GM06990 (cell line): ENCODE measurements around the gene GATM.
"Not testable (repeated sequence)": the region's sequence is repeated elsewhere in the genome, so short reads cannot be mapped to it uniquely, and the experiment has no call there.

Source experiments
- DNase-seq: peaks from one replicate; pipeline ENCODE4 v3.0.0-alpha.2; 2011; ENCODE audit not compliant: insufficient read length; ENCODE audit errors: extremely low read depth
- H3K27me3 ChIP-seq: replicated peaks from 2 replicates; pipeline ENCODE4 v1.6.0; 2011; ENCODE audit warnings: low read length; ENCODE audit not compliant: control insufficient read depth, insufficient read depth
- H3K36me3 ChIP-seq: 2 replicates; pipeline ENCODE4 v1.5.1; 2011; ENCODE audit warnings: low read length; ENCODE audit not compliant: control insufficient read depth, insufficient read depth
- H3K4me3 ChIP-seq: replicated peaks from 2 replicates; pipeline ENCODE4 v1.5.1; 2011; ENCODE audit warnings: low read depth, mild to moderate bottlenecking, control low read depth, low read length
- CTCF ChIP-seq: IDR thresholded peaks from 2 replicates; pipeline ENCODE4 v1.5.1; 2011; ENCODE audit warnings: low read length, control low read depth, mild to moderate bottlenecking, inconsistent platforms; ENCODE audit not compliant: insufficient read depth, poor library complexity, severe bottlenecking

The GATM gene

DNA sequence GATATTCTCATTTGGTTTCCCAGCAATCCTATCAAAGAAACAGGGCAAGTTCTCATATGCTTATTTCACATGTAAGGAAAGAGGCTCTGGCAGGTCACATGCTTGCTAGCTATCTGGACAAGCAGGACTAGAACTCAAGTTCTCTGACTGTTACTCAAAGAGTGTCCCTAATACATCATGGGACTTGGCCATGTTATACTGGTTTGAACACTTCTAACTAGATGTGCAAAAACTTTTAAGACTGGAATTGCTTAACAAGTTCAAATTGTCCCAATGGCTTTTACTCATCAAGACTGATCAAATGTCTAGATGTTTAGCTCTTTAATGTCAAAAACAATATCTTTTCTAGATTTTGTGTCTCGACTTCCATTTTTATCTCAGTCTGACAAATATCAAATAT is 6.8 kb downstream of the GATM start:
- Histone ChIP-seq H3K4me3 (no peak overlapping the region), H3K36me3 (peaks cover 3% of the 10 kb centered on the region; the same call in 1 of the 2 replicates), H3K27me3 (no peaks in the 10 kb centered on the region)
- no peak for DNase-seq
- TF ChIP-seq CTCF: no peak

GRCh38 chr15:45370042-45370441 is 8.3 kb downstream of the GATM start:
- DNase-seq, H3K36me3 ChIP-seq, H3K4me3 ChIP-seq, H3K27me3 ChIP-seq: not testable (repeated sequence)

DNA sequence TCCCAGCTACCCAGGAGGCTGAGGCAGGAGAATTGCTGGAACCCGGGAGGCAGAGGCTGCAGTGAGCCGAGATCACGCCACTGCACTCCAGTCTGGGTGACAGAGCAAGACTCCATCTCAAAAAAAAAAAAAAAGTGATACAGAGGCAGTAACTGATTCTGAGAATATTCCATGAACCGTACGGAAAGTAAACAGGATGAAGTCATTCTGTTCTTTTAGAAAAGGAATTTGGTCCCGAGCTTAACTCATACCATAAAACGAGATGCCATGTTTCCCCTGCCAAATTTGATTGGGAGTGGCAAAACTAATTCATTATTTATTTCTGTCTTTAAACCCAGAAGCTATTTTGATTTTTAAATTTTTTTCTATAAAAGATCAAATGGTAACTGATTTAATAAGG is 11.1 kb downstream of the GATM start:
- H3K4me3 ChIP-seq, DNase-seq, H3K27me3 ChIP-seq, H3K36me3 ChIP-seq: not testable (repeated sequence)

- Histone ChIP-seq H3K27me3 (no peaks in the 10 kb centered on the region), H3K4me3 (no peak overlapping the region), H3K36me3 (peaks cover 4% of the 10 kb centered on the region)
- no peak for TF ChIP-seq CTCF
- DNase-seq: no peak
Measured at GRCh38 chr15:45364271-45364670, 14.1 kb downstream of the GATM start.

DNA sequence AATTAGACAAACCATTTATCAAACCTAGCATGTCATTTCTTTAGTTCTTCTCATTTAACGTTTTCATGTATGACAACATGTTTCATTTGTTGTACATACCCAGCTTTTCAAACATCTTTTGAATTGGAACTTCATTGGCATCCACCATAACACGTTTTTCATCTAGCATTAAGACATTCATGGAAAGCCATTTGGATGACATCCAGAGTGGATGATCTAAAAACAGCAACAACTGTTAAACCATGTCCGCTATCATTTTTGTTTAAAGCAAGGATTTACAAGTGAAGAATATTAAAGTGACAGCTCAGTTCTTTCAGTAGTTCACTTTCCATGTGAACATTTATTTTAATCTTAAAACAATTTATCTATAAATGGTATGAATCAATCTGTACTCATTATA is 14.5 kb downstream of the GATM start:
- peaks cover 4% of the 10 kb centered on the region for H3K36me3 ChIP-seq
- no peaks in the 10 kb centered on the region for H3K27me3 ChIP-seq
- DNase-seq: no peak
- no peak for TF ChIP-seq CTCF
- H3K4me3 ChIP-seq: no peak overlapping the region

GRCh38 chr15:45363334-45363733 is 15.0 kb downstream of the GATM start:
- no peak for TF ChIP-seq CTCF
- no peak for DNase-seq
- H3K27me3 ChIP-seq: no peaks in the 10 kb centered on the region
- peaks cover 4% of the 10 kb centered on the region for H3K36me3 ChIP-seq
- H3K4me3 ChIP-seq: no peak overlapping the region

DNA sequence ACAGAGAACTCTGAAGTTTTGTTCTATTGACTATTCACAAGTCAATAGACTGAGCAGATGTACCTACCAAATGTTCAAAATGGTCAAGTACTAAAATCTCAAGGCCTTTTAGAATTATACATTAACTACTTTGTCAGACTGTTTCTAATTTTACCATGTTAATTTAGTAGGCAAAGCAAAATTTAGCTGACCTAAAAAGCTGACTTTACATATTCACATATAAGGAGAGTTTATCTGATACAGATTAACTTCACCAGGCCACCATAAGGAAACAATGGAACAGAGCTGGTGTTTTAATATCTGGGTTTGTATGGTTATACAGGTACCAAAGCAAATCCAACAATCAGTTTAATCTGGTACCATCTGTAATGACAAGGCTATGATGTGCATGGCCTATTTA is 15.9 kb downstream of the GATM start:
- DNase-seq: no peak
- TF ChIP-seq CTCF: no peak
- peaks cover 4% of the 10 kb centered on the region for H3K36me3 ChIP-seq
- no peak overlapping the region for H3K4me3 ChIP-seq
- no peaks in the 10 kb centered on the region for H3K27me3 ChIP-seq
